OCI-M2 (cell line): ENCODE measurements around the gene MICAL2.

Experiments used
- DNase-seq: peaks from one replicate; lab custom pipeline; 2025; ENCODE audit not compliant: unreplicated experiment; lab: John Stamatoyannopoulos, UW

MICAL2 gene

GRCh38 chr11:12295943-12296342 lies 185.6 kb downstream of the MICAL2 start:
- DNase-seq: no peak

- no peak for DNase-seq
Observed at GRCh38 chr11:12298610-12299009, 188.2 kb downstream of the MICAL2 start.

GRCh38 chr11:12301379-12301778 lies 191.0 kb downstream of the MICAL2 start:
- DNase-seq: no peak

GRCh38 chr11:12303421-12304149 lies 193.2 kb downstream of the MICAL2 start:
- DNase-seq: no peak

- no peak for DNase-seq
Observed at GRCh38 chr11:12306830-12307229, 196.4 kb downstream of the MICAL2 start.

GRCh38 chr11:12312132-12312531 lies 201.7 kb downstream of the MICAL2 start:
- no peak for DNase-seq
